GM19043 (cell line): ENCODE data around the gene DLK1.

ENCODE experiments used
- ATAC-seq: cut with Tn5 transposase; IDR thresholded peaks from one replicate; pipeline ENCODE4 v1.9.1; 2021; ENCODE audit warnings: low read depth; ENCODE audit not compliant: unreplicated experiment

The DLK1 gene

GRCh38 chr14:100750762-100751699 lies 24.3 kb downstream of the DLK1 start:
- ATAC-seq, result no peak

GRCh38 chr14:100754020-100754419 lies 27.3 kb downstream of the DLK1 start:
- ATAC-seq, result no peak

- ATAC-seq, result no peak
Measured at GRCh38 chr14:100755649-100756048, 29.0 kb downstream of the DLK1 start.

- no peak for ATAC-seq
Measured at GRCh38 chr14:100761481-100761880, 34.8 kb downstream of the DLK1 start.

GRCh38 chr14:100762089-100762515 lies 35.4 kb downstream of the DLK1 start:
- no peak for ATAC-seq

GRCh38 chr14:100762901-100763300 lies 36.2 kb downstream of the DLK1 start:
- no peak for ATAC-seq

- no peak for ATAC-seq
Measured at GRCh38 chr14:100764471-100765115, 37.9 kb downstream of the DLK1 start.

- ATAC-seq, result no peak
Measured at GRCh38 chr14:100765296-100765695, 38.6 kb downstream of the DLK1 start.

GRCh38 chr14:100765991-100766390 lies 39.3 kb downstream of the DLK1 start:
- ATAC-seq, result no peak

GRCh38 chr14:100767003-100767787 lies 40.5 kb downstream of the DLK1 start:
- ATAC-seq, result no peak

- ATAC-seq, result no peak
Measured at GRCh38 chr14:100767788-100768536, 41.3 kb downstream of the DLK1 start.

- ATAC-seq, result no peak
Measured at GRCh38 chr14:100769035-100769939, 42.6 kb downstream of the DLK1 start.

- no peak for ATAC-seq
Measured at GRCh38 chr14:100770046-100770445, 43.4 kb downstream of the DLK1 start.

- no peak for ATAC-seq
Measured at GRCh38 chr14:100770605-100771120, 44.0 kb downstream of the DLK1 start.

- ATAC-seq, result no peak
Measured at GRCh38 chr14:100771121-100771800, 44.6 kb downstream of the DLK1 start.

- no peak for ATAC-seq
Measured at GRCh38 chr14:100772607-100773165, 46.0 kb downstream of the DLK1 start.

GRCh38 chr14:100773331-100774163 lies 46.9 kb downstream of the DLK1 start:
- ATAC-seq, result no peak
